Osteocyte (in vitro differentiated cells): Measurements from ENCODE around the gene PHACTR3. TPM values are rescaled to one million over a fixed set of nuclear protein-coding genes. Genes with fewer than 3 reads are reported as not detected.

ENCODE experiments used
- DNase-seq: peaks from one replicate; pipeline ENCODE4 v3.0.0; 2021; ENCODE audit warnings: mixed read lengths; ENCODE audit not compliant: unreplicated experiment; ENCODE audit errors: extremely low spot score
- H3K27ac Mint-ChIP-seq: one replicate; pipeline ENCODE4 v1.8.0; 2021; ENCODE audit warnings: mild to moderate bottlenecking, mixed read lengths; ENCODE audit not compliant: unreplicated experiment
- H3K27me3 Mint-ChIP-seq: one replicate; pipeline ENCODE4 v1.8.0; 2021; ENCODE audit warnings: mixed read lengths; ENCODE audit not compliant: unreplicated experiment
- H3K36me3 Mint-ChIP-seq: one replicate; pipeline ENCODE4 v1.8.0; 2021; ENCODE audit warnings: mixed read lengths; ENCODE audit not compliant: unreplicated experiment
- H3K4me1 Mint-ChIP-seq: one replicate; pipeline ENCODE4 v1.8.0; 2021; ENCODE audit warnings: mixed read lengths; ENCODE audit not compliant: unreplicated experiment
- H3K4me3 Mint-ChIP-seq: one replicate; pipeline ENCODE4 v1.8.0; 2021; ENCODE audit warnings: mild to moderate bottlenecking, moderate library complexity, mixed read lengths; ENCODE audit not compliant: unreplicated experiment
- H3K9me3 Mint-ChIP-seq: one replicate; pipeline ENCODE4 v1.8.0; 2021; ENCODE audit warnings: mixed read lengths; ENCODE audit not compliant: unreplicated experiment
- total RNA-seq: library from RNA; stranded (reverse); gene quantifications from 2 replicates; pipeline ENCODE4 v1.2.1, GENCODE V29; 2021
- TF ChIP-seq, protein P1 (sequence below): fragments of 200-600 bp; sonication (generic); IDR thresholded peaks from 2 replicates; pipeline ENCODE4 v1.5.0; 2021; ENCODE audit warnings: antibody characterized with exemption, mild to moderate bottlenecking, moderate library complexity

Gene PHACTR3
- total RNA-seq, 1 donor from 2014 or later = not detected

- H3K9me3 Mint-ChIP-seq = no peaks in the 10 kb centered on the region
- H3K4me1 Mint-ChIP-seq = no peaks in the 10 kb centered on the region
- no peak overlapping the region for H3K27ac Mint-ChIP-seq
- H3K4me3 Mint-ChIP-seq = no peak overlapping the region
- DNase-seq = peak; percentile 44
- H3K36me3 Mint-ChIP-seq = no peaks in the 10 kb centered on the region
- TF ChIP-seq, protein P1, sequence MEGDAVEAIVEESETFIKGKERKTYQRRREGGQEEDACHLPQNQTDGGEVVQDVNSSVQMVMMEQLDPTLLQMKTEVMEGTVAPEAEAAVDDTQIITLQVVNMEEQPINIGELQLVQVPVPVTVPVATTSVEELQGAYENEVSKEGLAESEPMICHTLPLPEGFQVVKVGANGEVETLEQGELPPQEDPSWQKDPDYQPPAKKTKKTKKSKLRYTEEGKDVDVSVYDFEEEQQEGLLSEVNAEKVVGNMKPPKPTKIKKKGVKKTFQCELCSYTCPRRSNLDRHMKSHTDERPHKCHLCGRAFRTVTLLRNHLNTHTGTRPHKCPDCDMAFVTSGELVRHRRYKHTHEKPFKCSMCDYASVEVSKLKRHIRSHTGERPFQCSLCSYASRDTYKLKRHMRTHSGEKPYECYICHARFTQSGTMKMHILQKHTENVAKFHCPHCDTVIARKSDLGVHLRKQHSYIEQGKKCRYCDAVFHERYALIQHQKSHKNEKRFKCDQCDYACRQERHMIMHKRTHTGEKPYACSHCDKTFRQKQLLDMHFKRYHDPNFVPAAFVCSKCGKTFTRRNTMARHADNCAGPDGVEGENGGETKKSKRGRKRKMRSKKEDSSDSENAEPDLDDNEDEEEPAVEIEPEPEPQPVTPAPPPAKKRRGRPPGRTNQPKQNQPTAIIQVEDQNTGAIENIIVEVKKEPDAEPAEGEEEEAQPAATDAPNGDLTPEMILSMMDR = no peak
- no peaks in the 10 kb centered on the region for H3K27me3 Mint-ChIP-seq
These were observed 63.7 kb downstream of the PHACTR3 start for GRCh38 chr20:59667981-59668515.

DNA sequence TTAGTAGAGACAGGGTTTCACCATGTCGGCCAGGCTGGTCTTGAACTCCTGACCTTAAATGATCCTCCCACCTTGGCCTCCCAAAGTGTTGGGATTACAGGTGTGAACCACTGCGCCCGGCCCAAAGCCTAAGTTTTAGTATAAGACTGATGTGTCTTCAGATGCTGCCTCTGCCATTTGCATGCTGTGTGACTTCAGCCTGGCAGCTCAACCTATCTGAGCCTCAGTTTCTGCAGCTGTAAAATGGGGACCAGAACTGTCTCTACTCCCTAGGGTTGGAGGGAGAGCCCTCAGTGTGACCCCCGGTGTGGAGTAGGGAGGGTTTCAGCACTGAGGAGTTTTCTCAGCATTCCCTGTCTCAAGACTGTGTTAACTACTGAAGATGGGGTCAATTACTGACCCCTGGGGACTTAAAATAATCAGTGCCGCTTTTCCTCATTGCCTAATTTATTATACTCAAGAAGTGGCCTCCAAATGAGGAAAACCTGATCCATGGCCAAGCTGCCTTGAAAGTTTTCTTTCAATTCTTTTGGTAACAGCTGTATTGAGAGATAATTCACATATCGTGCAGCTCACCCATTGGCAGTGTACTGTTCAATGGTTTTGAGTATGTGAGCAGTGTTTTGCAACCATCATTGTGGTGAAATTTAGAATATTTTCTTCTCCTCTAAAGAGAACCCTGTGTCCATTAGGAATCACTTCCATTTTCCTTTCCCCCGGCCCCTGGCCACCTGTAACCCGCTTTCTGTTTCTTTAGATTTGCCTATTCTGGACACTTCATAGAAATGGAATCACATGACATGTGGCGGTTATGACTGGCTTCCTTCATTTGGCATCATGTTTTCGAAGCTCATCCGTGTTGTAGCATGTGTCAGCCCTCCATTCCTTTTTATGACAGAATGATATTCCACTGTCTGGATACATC, 64.8 kb downstream of the PHACTR3 start:
- DNase-seq = peak; percentile 63
- TF ChIP-seq, protein P1 = no peak

DNA sequence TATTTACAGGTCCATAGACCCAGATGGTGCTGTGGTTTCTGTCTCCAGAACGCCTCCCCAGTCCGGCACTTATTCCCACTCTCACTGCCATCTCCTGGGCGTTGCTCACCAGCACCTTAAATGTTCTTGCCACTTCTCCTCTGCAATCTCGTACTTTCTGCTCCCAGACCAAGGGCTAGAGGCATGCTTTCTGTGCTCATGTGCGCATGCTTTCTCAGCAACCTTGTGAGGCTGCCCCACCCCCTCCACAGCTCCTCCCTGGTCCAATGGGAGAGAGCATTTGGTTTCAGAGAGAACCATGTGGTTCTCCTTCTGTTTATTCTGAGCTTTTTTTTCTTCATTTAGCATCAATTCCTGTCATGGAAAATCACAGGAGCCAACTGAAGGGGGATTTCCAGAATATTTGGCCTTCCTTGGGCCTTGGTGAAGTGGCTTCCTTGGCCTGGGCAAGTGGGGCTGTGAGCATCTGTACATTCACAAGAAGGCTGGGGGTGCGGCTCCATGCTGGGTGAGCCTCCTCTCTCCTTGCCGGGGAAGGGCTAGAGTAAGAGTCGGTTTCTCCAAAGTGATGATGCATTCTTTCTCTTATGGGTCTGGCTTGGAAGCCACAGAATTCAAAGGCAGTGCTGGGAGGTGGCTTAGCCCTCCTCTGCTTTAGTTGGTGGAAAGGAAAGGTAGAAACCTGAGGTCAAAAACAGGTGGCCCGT, 66.6 kb downstream of the PHACTR3 start:
- no peaks in the 10 kb centered on the region for H3K36me3 Mint-ChIP-seq
- no peaks in the 10 kb centered on the region for H3K4me1 Mint-ChIP-seq
- no peak overlapping the region for H3K4me3 Mint-ChIP-seq
- peak; percentile 53 for DNase-seq
- H3K9me3 Mint-ChIP-seq = no peaks in the 10 kb centered on the region
- H3K27ac Mint-ChIP-seq = no peak overlapping the region
- H3K27me3 Mint-ChIP-seq = no peaks in the 10 kb centered on the region
- TF ChIP-seq, protein P1 = no peak

More for the DNA sequence above, 64.8 kb downstream of the PHACTR3 start:
- no peaks in the 10 kb centered on the region for H3K9me3 Mint-ChIP-seq
- H3K4me1 Mint-ChIP-seq = no peaks in the 10 kb centered on the region
- H3K27ac Mint-ChIP-seq = no peak overlapping the region
- no peaks in the 10 kb centered on the region for H3K27me3 Mint-ChIP-seq
- H3K4me3 Mint-ChIP-seq = no peak overlapping the region
- no peaks in the 10 kb centered on the region for H3K36me3 Mint-ChIP-seq

GRCh38 chr20:59671661-59672471, 67.5 kb downstream of the PHACTR3 start:
- peak; percentile 75 for DNase-seq
- Mint-ChIP-seq H3K9me3 (no peaks in the 10 kb centered on the region), H3K4me3 (no peak overlapping the region), H3K27me3 (no peaks in the 10 kb centered on the region), H3K4me1 (no peaks in the 10 kb centered on the region), H3K36me3 (no peaks in the 10 kb centered on the region), H3K27ac (no peak overlapping the region)
- TF ChIP-seq, protein P1 = no peak
